Psoas muscle (tissue), 8 donors: Measurements from ENCODE around the gene GNG14. TPM values are rescaled to one million over a fixed set of nuclear protein-coding genes. Genes with fewer than 3 reads are reported as not detected.

ENCODE experiments used
- ATAC-seq, 4 donors: fragments of 200-7000 bp; cut with Tn5 transposase; one replicate each; pipeline ENCODE4 v1.9.1; 2020; ENCODE audit warnings: moderate library complexity in 3 of 4, mild to moderate bottlenecking in 2 of 4
- DNase-seq, 2 donors: peaks; one replicate each; pipeline ENCODE4 v3.0.0-alpha.2; 2020
- H3K27ac ChIP-seq: fragments of 200-600 bp; one replicate; pipeline ENCODE4 v1.8.0; 2022
- H3K27me3 ChIP-seq, 3 donors: fragments of 200-600 bp in 1 of 3; one replicate each; pipeline versions ENCODE4 v1.6.1 to v1.8.0; 2013 to 2022; ENCODE audit warnings: low read length in 2 of 3, mild to moderate bottlenecking in 2 of 3, moderate library complexity in 1 of 3; ENCODE audit not compliant: insufficient read depth in 3 of 3
- H3K36me3 ChIP-seq, 2 donors: fragments of 200-600 bp in 1 of 2; one replicate each; pipeline versions ENCODE4 v1.6.1 to v1.8.0; 2013 to 2022; ENCODE audit warnings: low read depth in 1 of 2, mild to moderate bottlenecking in 1 of 2, moderate library complexity in 1 of 2; ENCODE audit not compliant: insufficient read depth in 1 of 2
- H3K4me1 ChIP-seq: fragments of 200-600 bp; one replicate; pipeline ENCODE4 v1.8.0; 2022
- H3K4me3 ChIP-seq: fragments of 200-600 bp; one replicate; pipeline ENCODE4 v1.8.0; 2022; ENCODE audit warnings: mild to moderate bottlenecking
- H3K9me3 ChIP-seq: fragments of 200-600 bp; one replicate; pipeline ENCODE4 v1.8.0; 2022
- CTCF ChIP-seq: fragments of 200-600 bp; IDR thresholded peaks from one replicate; pipeline ENCODE4 v1.8.0; 2022; ENCODE audit warnings: antibody characterized with exemption
- WGBS, 3 donors: extraction: QIAGEN DNeasy Blood & Tissue Kit; methylation state at CpG; one replicate each; pipeline versions ENCODE4 v1.1.6 to v1.1.7; 2013; 5-methylcytosine and 5-hydroxymethylcytosine counted together
- intact Hi-C, 2 donors: fragments of 100-400 bp; cut with DNase I; formaldehyde crosslinking; loops; one replicate each; pipeline versions ENCODE4 v1.11.0 to v1.14.2; 2022
- polyA plus RNA-seq, 3 donors: library from polyadenylated mRNA; stranded (reverse); fragments of 200-250 nt; gene quantifications; one replicate each; pipeline ENCODE4 v1.2.3, GENCODE V29; 2013
- total RNA-seq, 4 donors: library from RNA; stranded (reverse); fragmentation: NEBNext Ultra II Directional in 2 of 4; extraction: Animal tissue kit (Norgen Biotek cat#: 25700) in 2 of 4; gene quantifications; one replicate each; pipeline versions ENCODE4 v1.2.1 to v1.2.4, GENCODE V29; 2021 to 2023
- donor health status: healthy with polysubstance abuse.
- donor health status: DM: no; HTN: no; CAD: no; lungs with moderate emphysema.
- donor health status: Bipolar disorder and iron deficiency.
- donor health status: healthy.
- donor health status: DM: yes; HTN: yes; CAD: no.
- donor health status: DM: no; HTN: no; CAD: no.
- donor health status: DM: no; HTN: no; CAD: no.
- donor health status: DM: yes; HTN: yes; CAD: no.

GNG14 gene
- total and polyA plus RNA-seq, 7 donors, result not detected

GRCh38 chr19:12648088-12648487, 39.7 kb upstream of the GNG14 start:
- WGBS, 3 donors, result 7 to 15% (median 7%) methylated on average over 29 of the region's 29 CpGs
- Histone ChIP-seq H3K9me3 (no peaks in the 10 kb centered on the region), H3K4me3 (peak overlapping the region; percentile 56), H3K36me3 (peaks cover 0 to 14% of the 10 kb centered on the region in 2 donors), H3K27me3 (no peaks in the 10 kb centered on the region), H3K27ac (no peak overlapping the region), H3K4me1 (peaks cover 10% of the 10 kb centered on the region)
- no peak for TF ChIP-seq CTCF
- intact Hi-C loops, result no loop called here
- DNase-seq, result no peak
- ATAC-seq, result peak; percentile 17 to 62 (median 58)

- TF ChIP-seq CTCF, result no peak
- H3K9me3 ChIP-seq, result no peaks in the 10 kb centered on the region
- H3K4me1 ChIP-seq, result peaks cover 10% of the 10 kb centered on the region
- no peak overlapping the region for H3K27ac ChIP-seq
- no peaks in the 10 kb centered on the region for H3K27me3 ChIP-seq
- DNase-seq (no peak), ATAC-seq (no peak)
- intact Hi-C loops, result no loop called here
- WGBS, 3 donors, result 94 to 96% (median 95%) methylated on average over 10 of the region's 10 CpGs
- H3K4me3 ChIP-seq, result no peak overlapping the region
- peaks cover 0 to 30% of the 10 kb centered on the region in 2 donors for H3K36me3 ChIP-seq
These were observed 37.9 kb upstream of the GNG14 start for GRCh38 chr19:12649941-12650340.

GRCh38 chr19:12652219-12652618, 35.6 kb upstream of the GNG14 start:
- no peaks in the 10 kb centered on the region for H3K27me3 ChIP-seq
- H3K36me3 ChIP-seq, result peaks cover 5 to 51% of the 10 kb centered on the region in 2 donors
- no peak for TF ChIP-seq CTCF
- intact Hi-C loops, result no loop called here
- H3K27ac ChIP-seq, result no peak overlapping the region
- ATAC-seq (no peak), DNase-seq (no peak)
- H3K4me1 ChIP-seq, result peaks cover 10% of the 10 kb centered on the region
- H3K9me3 ChIP-seq, result no peaks in the 10 kb centered on the region
- no peak overlapping the region for H3K4me3 ChIP-seq
- 89 to 90% (median 89%) methylated on average over 6 of the region's 6 CpGs for WGBS, 3 donors

- 92 to 95% (median 94%) methylated on average over 8 of the region's 8 CpGs for WGBS, 3 donors
- Histone ChIP-seq H3K36me3 (peaks cover 5 to 82% of the 10 kb centered on the region in 2 donors), H3K4me1 (no peaks in the 10 kb centered on the region), H3K27ac (no peak overlapping the region), H3K9me3 (no peaks in the 10 kb centered on the region), H3K4me3 (no peak overlapping the region), H3K27me3 (no peaks in the 10 kb centered on the region)
- DNase-seq, result no peak
- no peak for TF ChIP-seq CTCF
- intact Hi-C loops, result no loop called here
- ATAC-seq, result no peak
These were observed 32.3 kb upstream of the GNG14 start for GRCh38 chr19:12655546-12655945.

DNA sequence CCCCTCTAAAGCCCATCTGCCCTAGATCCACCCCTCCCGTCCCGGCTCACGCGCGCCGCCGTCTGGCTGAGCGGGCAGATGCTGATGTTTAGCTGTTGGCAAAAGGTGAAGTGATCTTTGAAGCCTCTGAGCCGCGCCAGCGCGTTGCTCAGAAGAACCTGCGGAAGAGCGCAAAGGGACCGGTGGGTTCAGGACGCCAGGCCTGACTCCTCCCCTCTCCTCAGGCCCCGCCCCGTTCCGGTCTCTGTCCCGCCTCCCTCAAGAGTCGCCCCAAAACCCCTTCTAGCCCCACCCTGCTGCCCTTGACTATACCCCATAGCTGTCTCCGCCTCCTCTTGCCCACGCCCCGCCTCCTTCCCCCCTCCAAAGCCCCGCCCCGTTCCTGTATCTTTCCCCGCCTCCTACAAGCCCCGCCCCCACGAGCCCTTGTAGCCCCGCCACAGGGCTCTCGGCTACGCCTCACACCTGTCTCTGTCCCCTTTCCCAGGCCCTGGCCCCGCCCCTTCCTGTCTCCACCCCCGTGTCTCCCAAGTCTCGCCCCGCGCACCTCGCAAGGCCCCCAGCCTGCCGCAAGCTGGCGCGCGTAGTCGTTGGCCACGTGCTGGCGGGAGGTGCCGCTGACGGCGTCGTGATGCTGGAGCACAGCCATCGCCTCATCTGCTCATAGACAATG, 30.8 kb upstream of the GNG14 start:
- DNase-seq (no peak), ATAC-seq (peak in 3 of 4 donors; percentile 23 to 33 (median 26))
- WGBS, 3 donors, result 64 to 75% (median 72%) methylated on average over 45 to 50 of the region's 50 CpGs
- peaks cover 5 to 85% of the 10 kb centered on the region in 2 donors for H3K36me3 ChIP-seq
- H3K4me3 ChIP-seq, result no peak overlapping the region
- no peaks in the 10 kb centered on the region for H3K27me3 ChIP-seq
- H3K9me3 ChIP-seq, result no peaks in the 10 kb centered on the region
- no peak for TF ChIP-seq CTCF
- H3K27ac ChIP-seq, result no peak overlapping the region
- H3K4me1 ChIP-seq, result no peaks in the 10 kb centered on the region
- intact Hi-C loops, result no loop called here
